Gastroesophageal sphincter (tissue), 3 donors: ENCODE measurements around the gene LANCL1.

Source experiments
- POLR2AphosphoS5 ChIP-seq: sonication (generic); formaldehyde crosslinking; IDR thresholded peaks from one replicate; pipeline ENCODE4 v1.6.1; 2017; ENCODE audit warnings: antibody characterized with exemption
- TF ChIP-seq, protein P1 (sequence below), 4 experiments: fragments of 200-600 bp in 2 of 4; fragments of 450-650 bp in 2 of 4; sonication (generic) in 1 of 4; IDR thresholded peaks; one replicate each; pipeline ENCODE4 v1.5.1; 2017 to 2019; ENCODE audit warnings: antibody characterized with exemption in 4 of 4, mild to moderate bottlenecking in 2 of 4, moderate library complexity in 2 of 4

GRCh38 chr2:210399440-210400041, 77.0 kb downstream of the LANCL1 start:
- no peak for TF ChIP-seq POLR2AphosphoS5
- TF ChIP-seq, protein P1, sequence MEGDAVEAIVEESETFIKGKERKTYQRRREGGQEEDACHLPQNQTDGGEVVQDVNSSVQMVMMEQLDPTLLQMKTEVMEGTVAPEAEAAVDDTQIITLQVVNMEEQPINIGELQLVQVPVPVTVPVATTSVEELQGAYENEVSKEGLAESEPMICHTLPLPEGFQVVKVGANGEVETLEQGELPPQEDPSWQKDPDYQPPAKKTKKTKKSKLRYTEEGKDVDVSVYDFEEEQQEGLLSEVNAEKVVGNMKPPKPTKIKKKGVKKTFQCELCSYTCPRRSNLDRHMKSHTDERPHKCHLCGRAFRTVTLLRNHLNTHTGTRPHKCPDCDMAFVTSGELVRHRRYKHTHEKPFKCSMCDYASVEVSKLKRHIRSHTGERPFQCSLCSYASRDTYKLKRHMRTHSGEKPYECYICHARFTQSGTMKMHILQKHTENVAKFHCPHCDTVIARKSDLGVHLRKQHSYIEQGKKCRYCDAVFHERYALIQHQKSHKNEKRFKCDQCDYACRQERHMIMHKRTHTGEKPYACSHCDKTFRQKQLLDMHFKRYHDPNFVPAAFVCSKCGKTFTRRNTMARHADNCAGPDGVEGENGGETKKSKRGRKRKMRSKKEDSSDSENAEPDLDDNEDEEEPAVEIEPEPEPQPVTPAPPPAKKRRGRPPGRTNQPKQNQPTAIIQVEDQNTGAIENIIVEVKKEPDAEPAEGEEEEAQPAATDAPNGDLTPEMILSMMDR (IDR thresholded peaks at IDR 0.05), result peak in 2 of 4 experiments; percentile 10 to 36
